Vagina (tissue), 2 donors: ENCODE results near the gene IRF2BP1.

Source experiments
- POLR2A ChIP-seq, 2 donors: fragments of 450-650 bp; IDR thresholded peaks; one replicate each; pipeline ENCODE4 v1.6.1; 2017; ENCODE audit warnings: antibody characterized with exemption in 2 of 2, mild to moderate bottlenecking in 2 of 2, moderate library complexity in 2 of 2
- POLR2AphosphoS5 ChIP-seq, 2 donors: sonication (generic); formaldehyde crosslinking; IDR thresholded peaks; one replicate each; pipeline ENCODE4 v1.9.0; 2017; ENCODE audit warnings: antibody characterized with exemption in 2 of 2, mild to moderate bottlenecking in 2 of 2, low read depth in 1 of 2; ENCODE audit not compliant: insufficient read depth in 1 of 2
- TF ChIP-seq, protein P1 (sequence below), 3 experiments: fragments of 450-650 bp in 2 of 3; fragments of 200-600 bp in 1 of 3; sonication (generic) in 1 of 3; IDR thresholded peaks; one replicate each; pipeline ENCODE4 v1.5.1; 2017 to 2019; ENCODE audit warnings: antibody characterized with exemption in 3 of 3, mild to moderate bottlenecking in 2 of 3, moderate library complexity in 2 of 3

DNA sequence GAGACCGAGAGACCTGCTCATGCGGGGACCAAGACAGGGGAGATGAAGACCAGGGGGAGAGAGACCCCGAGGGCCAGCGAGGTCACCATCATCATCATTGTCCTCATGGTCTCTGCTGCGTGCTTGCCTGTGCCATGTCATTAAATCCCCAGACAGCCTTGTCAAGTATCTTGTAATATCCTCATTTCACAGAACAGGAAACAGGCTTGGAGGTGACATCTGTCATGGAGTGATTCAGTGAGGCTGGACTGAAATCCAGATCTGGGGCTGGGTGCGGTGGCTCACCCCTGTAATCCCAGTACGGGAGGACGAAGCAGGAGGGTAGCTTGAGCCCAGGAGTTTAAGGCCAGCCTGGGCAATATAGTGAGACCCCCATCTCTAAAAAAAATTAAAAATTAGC is 34.5 kb upstream of the IRF2BP1 start:
- TF ChIP-seq, protein P1, sequence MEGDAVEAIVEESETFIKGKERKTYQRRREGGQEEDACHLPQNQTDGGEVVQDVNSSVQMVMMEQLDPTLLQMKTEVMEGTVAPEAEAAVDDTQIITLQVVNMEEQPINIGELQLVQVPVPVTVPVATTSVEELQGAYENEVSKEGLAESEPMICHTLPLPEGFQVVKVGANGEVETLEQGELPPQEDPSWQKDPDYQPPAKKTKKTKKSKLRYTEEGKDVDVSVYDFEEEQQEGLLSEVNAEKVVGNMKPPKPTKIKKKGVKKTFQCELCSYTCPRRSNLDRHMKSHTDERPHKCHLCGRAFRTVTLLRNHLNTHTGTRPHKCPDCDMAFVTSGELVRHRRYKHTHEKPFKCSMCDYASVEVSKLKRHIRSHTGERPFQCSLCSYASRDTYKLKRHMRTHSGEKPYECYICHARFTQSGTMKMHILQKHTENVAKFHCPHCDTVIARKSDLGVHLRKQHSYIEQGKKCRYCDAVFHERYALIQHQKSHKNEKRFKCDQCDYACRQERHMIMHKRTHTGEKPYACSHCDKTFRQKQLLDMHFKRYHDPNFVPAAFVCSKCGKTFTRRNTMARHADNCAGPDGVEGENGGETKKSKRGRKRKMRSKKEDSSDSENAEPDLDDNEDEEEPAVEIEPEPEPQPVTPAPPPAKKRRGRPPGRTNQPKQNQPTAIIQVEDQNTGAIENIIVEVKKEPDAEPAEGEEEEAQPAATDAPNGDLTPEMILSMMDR (IDR thresholded peaks at IDR 0.05), result no peak
- TF ChIP-seq POLR2A (IDR thresholded peaks at IDR 0.05) (no peak), POLR2AphosphoS5 (IDR thresholded peaks at IDR 0.05; ENCODE audit: insufficient read depth in 1 of 2, low read depth in 1 of 2) (no peak)
